NCI-H146 treated with DMSO at 0.1 percent for 48 hours (cell line): ENCODE measurements around the gene OST4.
"Not testable (repeated sequence)": the region's sequence is repeated elsewhere in the genome, so short reads cannot be mapped to it uniquely, and the experiment has no call there.

Experiments used
- DNase-seq: peaks from one replicate; lab custom pipeline; 2025; ENCODE audit not compliant: unreplicated experiment; lab: John Stamatoyannopoulos, UW

Gene OST4

GRCh38 chr2:27080140-27080469 is 8.7 kb upstream of the OST4 start:
- DNase-seq, result no peak

GRCh38 chr2:27079233-27080139 is 8.0 kb upstream of the OST4 start:
- no peak for DNase-seq

GRCh38 chr2:27078267-27079194 is 7.1 kb upstream of the OST4 start, which contains the start of gene EMILIN1:
Gene EMILIN1 (plus strand): TSS chr2:27078615. CDS start chr2:27079066, 451 bp downstream.
- no peak for DNase-seq

- DNase-seq, result no peak
These were observed 5.8 kb upstream of the OST4 start for GRCh38 chr2:27077231-27077630.

GRCh38 chr2:27076323-27076722 is 4.9 kb upstream of the OST4 start:
- no peak for DNase-seq

- not testable (repeated sequence) for DNase-seq
These were observed 4.1 kb upstream of the OST4 start for GRCh38 chr2:27075566-27075871.

- no peak for DNase-seq
These were observed 3.5 kb upstream of the OST4 start for GRCh38 chr2:27074738-27075565.

- DNase-seq, result no peak
These were observed 2.3 kb upstream of the OST4 start for GRCh38 chr2:27073782-27074181.

GRCh38 chr2:27072920-27073319 is 1.5 kb upstream of the OST4 start:
- no peak for DNase-seq

GRCh38 chr2:27071990-27072830 is 756 bp upstream of the OST4 start:
- no peak for DNase-seq

- no peak for DNase-seq
These were observed 689 bp downstream of the OST4 start for GRCh38 chr2:27070653-27071276.

GRCh38 chr2:27069961-27070618 is 1.4 kb downstream of the OST4 start:
- DNase-seq, result no peak

GRCh38 chr2:27069436-27069835 is 2.0 kb downstream of the OST4 start:
- DNase-seq, result no peak

GRCh38 chr2:27067385-27067784 is 4.1 kb downstream of the OST4 start:
- no peak for DNase-seq

GRCh38 chr2:27065128-27065527 is 6.3 kb downstream of the OST4 start:
- DNase-seq, result no peak

- DNase-seq, result no peak
These were observed 11.1 kb downstream of the OST4 start for GRCh38 chr2:27060323-27060722.

GRCh38 chr2:27059141-27059820 is 12.2 kb downstream of the OST4 start:
- DNase-seq, result no peak

GRCh38 chr2:27058210-27058609 is 13.2 kb downstream of the OST4 start:
- DNase-seq, result no peak

GRCh38 chr2:27057184-27057583 is 14.3 kb downstream of the OST4 start:
- no peak for DNase-seq
